Suprapubic skin (tissue), 4 donors: ENCODE results near the gene FSTL3. TPM values are rescaled to one million over a fixed set of nuclear protein-coding genes. Genes with fewer than 3 reads are reported as not detected.
A peak's percentile ranks its signal among the peaks of the same experiment; 100 is the strongest.

Source experiments
- DNase-seq, 2 donors: peaks; one replicate each; pipeline ENCODE4 v3.0.0-alpha.2; 2019; ENCODE audit warnings: low spot score in 2 of 2
- H3K27ac ChIP-seq: fragments of 200-600 bp; sonication (generic); one replicate; pipeline ENCODE4 v1.5.1; 2019
- H3K27me3 ChIP-seq: fragments of 200-600 bp; sonication (generic); one replicate; pipeline ENCODE4 v1.5.1; 2019
- H3K36me3 ChIP-seq: fragments of 200-600 bp; sonication (generic); one replicate; pipeline ENCODE4 v1.5.1; 2019
- H3K4me1 ChIP-seq: fragments of 200-600 bp; sonication (generic); one replicate; pipeline ENCODE4 v1.5.1; 2019
- H3K4me3 ChIP-seq: fragments of 200-600 bp; sonication (generic); one replicate; pipeline ENCODE4 v1.5.1; 2019; ENCODE audit warnings: mild to moderate bottlenecking
- H3K9me3 ChIP-seq: fragments of 200-600 bp; sonication (generic); one replicate; pipeline ENCODE4 v1.5.1; 2019
- EP300 ChIP-seq: sonication (generic); formaldehyde crosslinking; IDR thresholded peaks from one replicate; pipeline ENCODE4 v1.6.1; 2017; ENCODE audit warnings: antibody characterized with exemption
- POLR2A ChIP-seq, 2 donors: fragments of 450-650 bp; IDR thresholded peaks; one replicate each; pipeline ENCODE4 v1.6.1; 2017; ENCODE audit warnings: antibody characterized with exemption in 2 of 2, mild to moderate bottlenecking in 2 of 2, moderate library complexity in 2 of 2
- POLR2AphosphoS5 ChIP-seq, 3 donors: sonication (generic); formaldehyde crosslinking; IDR thresholded peaks; one replicate each; pipeline ENCODE4 v1.6.1; 2017; ENCODE audit warnings: antibody characterized with exemption in 3 of 3
- WGBS: methylation state at CpG from one replicate; pipeline ENCODE4 v1.1.5; 2018; 5-methylcytosine and 5-hydroxymethylcytosine counted together
- total RNA-seq, 4 donors: library from RNA; depleted of rRNA; stranded (reverse); fragments of >200 nt; gene quantifications; one replicate each; pipeline ENCODE4 v1.1.0, GENCODE V29; 2016
- TF ChIP-seq, protein P1 (sequence below), 2 donors: fragments of 200-600 bp in 1 of 2; fragments of 450-650 bp in 1 of 2; sonication (generic) in 1 of 2; IDR thresholded peaks; one replicate each; pipeline ENCODE4 v1.5.1; 2016 to 2019; ENCODE audit warnings: antibody characterized with exemption in 2 of 2, mild to moderate bottlenecking in 1 of 2, moderate library complexity in 1 of 2

The FSTL3 gene
- total RNA-seq, 4 donors from 2014 or later = 19.6 to 61.4 (median 59.0) TPM

DNA sequence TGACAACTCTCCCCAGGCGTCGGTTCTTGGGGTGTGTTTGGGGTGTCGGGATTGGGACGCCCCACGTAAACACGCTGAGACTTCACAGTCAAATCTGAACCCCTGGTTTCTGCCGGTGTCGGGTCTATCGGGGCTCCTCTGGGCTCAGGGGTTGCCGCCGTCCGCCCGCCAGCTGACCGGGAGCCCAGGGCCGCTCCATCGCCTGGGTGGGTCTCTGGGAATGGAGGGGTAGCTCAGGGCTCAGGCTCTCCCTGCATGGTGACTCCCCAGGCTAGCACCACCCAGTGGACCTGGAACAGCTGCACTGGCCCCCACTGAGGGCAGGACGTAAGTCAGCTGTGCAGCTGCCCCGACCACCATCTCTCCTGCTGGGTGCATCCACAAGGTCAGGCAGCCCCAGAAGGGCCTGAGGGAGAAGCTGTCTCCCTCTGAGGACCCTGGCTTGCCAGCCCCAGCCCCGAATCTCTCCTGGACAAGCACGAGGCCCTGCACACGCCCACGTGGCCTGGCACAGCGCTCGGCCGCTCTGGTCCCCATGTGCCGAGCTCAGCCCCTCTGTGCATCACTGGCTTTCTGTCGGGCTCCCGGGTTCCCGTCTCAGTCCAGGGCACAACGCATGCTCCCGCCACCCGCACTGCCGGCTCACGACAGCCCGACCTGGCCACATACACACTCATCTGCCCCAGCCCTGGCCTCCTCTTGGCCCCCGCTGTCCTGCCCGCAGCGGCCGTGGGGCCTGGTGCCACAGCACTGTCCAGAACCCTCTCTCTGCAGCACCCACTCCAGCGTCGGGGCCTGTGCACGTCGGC lies 19.2 kb upstream of the FSTL3 start:
- no peaks in the 10 kb centered on the region for H3K9me3 ChIP-seq
- WGBS = 86% methylated on average over 29 of the region's 43 CpGs
- TF ChIP-seq POLR2A (IDR thresholded peaks at IDR 0.05) (no peak), POLR2AphosphoS5 (IDR thresholded peaks at IDR 0.05) (no peak), EP300 (no peak)
- TF ChIP-seq, protein P1, sequence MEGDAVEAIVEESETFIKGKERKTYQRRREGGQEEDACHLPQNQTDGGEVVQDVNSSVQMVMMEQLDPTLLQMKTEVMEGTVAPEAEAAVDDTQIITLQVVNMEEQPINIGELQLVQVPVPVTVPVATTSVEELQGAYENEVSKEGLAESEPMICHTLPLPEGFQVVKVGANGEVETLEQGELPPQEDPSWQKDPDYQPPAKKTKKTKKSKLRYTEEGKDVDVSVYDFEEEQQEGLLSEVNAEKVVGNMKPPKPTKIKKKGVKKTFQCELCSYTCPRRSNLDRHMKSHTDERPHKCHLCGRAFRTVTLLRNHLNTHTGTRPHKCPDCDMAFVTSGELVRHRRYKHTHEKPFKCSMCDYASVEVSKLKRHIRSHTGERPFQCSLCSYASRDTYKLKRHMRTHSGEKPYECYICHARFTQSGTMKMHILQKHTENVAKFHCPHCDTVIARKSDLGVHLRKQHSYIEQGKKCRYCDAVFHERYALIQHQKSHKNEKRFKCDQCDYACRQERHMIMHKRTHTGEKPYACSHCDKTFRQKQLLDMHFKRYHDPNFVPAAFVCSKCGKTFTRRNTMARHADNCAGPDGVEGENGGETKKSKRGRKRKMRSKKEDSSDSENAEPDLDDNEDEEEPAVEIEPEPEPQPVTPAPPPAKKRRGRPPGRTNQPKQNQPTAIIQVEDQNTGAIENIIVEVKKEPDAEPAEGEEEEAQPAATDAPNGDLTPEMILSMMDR (IDR thresholded peaks at IDR 0.05) = no peak
- peaks cover 35% of the 10 kb centered on the region for H3K36me3 ChIP-seq
- H3K4me3 ChIP-seq = no peak overlapping the region
- H3K27me3 ChIP-seq = no peaks in the 10 kb centered on the region
- no peak for DNase-seq
- no peak overlapping the region for H3K27ac ChIP-seq
- peaks cover 63% of the 10 kb centered on the region for H3K4me1 ChIP-seq

DNA sequence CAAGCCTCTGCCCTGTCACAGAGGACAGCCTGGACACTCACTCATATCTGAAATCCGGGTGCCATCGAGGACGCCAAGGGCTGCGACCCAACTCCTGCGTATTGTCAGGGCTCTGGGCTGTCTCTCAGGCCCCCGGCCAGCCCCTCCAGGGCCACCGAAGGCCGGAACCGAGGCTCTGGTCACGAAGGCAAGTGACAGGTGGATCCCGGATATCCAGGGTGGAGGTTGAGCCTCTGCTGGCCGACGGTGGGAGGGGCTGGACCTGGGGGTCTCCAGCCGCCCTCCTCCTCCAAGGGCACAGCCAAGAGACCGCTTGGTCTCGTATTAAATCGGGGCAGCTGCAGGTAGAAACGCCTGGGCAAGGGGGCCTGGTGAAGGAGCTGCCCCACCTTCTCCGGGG lies 18.6 kb upstream of the FSTL3 start:
- no peaks in the 10 kb centered on the region for H3K9me3 ChIP-seq
- H3K27me3 ChIP-seq = no peaks in the 10 kb centered on the region
- DNase-seq = no peak
- WGBS = 79% methylated on average over 17 of the region's 19 CpGs
- no peak overlapping the region for H3K4me3 ChIP-seq
- H3K36me3 ChIP-seq = peaks cover 28% of the 10 kb centered on the region
- TF ChIP-seq POLR2AphosphoS5 (IDR thresholded peaks at IDR 0.05) (no peak), POLR2A (IDR thresholded peaks at IDR 0.05) (no peak), EP300 (no peak)
- TF ChIP-seq, protein P1 (IDR thresholded peaks at IDR 0.05) = no peak
- H3K27ac ChIP-seq = no peak overlapping the region
- H3K4me1 ChIP-seq = peaks cover 66% of the 10 kb centered on the region

DNA sequence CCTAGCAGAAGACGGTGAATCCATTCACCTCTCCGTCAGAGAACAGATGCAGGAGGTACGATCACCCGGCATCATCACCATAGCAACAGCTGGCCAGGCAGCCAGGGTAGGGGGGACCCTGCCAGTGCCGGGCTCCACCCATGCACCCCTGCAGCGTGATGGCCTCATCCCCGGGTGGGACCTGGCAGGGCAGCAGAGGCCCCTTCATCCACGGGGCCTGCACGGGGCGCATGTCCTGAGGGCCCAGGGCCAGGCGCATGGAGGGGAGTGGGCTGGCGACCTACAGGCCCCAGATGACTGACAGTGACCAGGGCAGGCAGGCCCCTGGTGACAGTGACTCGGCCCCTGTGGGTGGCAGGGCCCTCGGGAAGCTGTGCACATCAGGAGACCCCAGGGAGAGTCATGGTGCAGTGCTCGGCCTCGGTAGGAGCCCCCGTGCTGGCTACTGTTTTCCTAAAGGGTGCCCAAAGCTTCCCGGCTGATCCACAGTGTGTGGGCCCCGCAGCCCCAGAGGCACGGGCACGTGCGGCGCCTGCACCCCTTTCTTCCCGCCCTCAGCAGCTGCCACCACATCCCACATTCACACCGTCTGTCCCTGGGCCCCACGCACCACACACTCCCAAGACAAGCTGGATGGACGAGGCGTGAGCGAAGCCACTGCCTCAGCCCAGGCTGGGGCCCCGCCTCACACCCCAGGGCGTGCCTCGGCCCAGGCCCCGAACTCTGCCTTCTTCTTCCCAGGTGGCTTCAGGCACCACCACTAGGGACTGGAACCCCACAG lies 17.9 kb upstream of the FSTL3 start:
- peak overlapping the region; percentile 96 for H3K4me3 ChIP-seq
- H3K4me1 ChIP-seq = peaks cover 66% of the 10 kb centered on the region
- no peaks in the 10 kb centered on the region for H3K9me3 ChIP-seq
- TF ChIP-seq, protein P1 (IDR thresholded peaks at IDR 0.05) = no peak
- TF ChIP-seq EP300 = no peak
- no peak for TF ChIP-seq POLR2AphosphoS5 (IDR thresholded peaks at IDR 0.05)
- TF ChIP-seq POLR2A (IDR thresholded peaks at IDR 0.05) = no peak
- H3K27me3 ChIP-seq = no peaks in the 10 kb centered on the region
- H3K27ac ChIP-seq = peak overlapping the region; percentile 96
- peaks cover 23% of the 10 kb centered on the region for H3K36me3 ChIP-seq
- DNase-seq = no peak
- WGBS = 78% methylated on average over 19 of the region's 33 CpGs

DNA sequence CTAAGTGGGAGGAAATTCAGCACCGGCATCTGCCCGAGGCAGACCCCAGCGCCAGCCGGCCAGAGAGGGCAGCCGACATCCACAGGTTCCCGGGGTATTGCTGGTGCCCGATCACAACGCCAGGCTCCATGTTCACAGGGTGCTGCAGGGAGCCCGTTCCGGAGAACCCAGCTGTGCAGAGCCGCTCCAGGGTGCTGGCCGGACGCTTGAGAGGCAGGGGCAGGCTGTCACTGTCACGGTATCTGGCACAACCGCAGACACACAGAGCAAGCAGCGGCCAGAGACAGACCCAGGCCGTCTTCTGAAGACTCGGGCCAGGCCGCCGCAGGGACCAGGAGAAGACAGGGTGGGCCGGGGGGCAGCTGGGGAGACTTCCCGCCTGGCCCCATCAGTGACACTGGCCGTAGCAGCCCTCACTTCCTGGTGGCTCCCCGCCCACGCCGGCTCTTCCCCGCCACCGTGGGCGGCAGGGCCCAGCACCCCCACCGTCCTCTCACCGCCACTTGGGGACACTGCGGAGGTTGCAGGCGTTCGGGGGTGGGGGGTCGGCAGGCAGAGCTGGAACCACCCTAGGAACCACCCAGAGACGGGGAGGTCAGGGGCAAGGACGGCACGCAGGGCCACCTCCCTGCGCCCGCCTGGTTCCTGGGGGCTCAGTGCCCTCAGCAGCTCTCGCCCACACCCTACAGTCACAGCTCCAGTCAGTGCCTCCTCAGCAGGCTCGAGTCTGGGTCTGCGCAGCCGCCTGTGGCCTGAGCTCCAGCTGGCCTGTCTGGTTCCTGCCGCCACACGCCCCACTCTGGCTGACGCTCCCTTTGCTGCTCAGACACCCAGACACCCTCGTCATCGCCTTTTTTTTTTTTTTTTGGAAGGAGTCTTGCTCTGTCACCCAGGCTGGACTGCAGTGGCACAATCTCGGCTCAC lies 17.0 kb upstream of the FSTL3 start:
- Histone ChIP-seq H3K27me3 (no peaks in the 10 kb centered on the region), H3K4me3 (peak overlapping the region; percentile 96), H3K9me3 (no peaks in the 10 kb centered on the region), H3K27ac (peak overlapping the region; percentile 96), H3K4me1 (peaks cover 75% of the 10 kb centered on the region), H3K36me3 (peaks cover 13% of the 10 kb centered on the region)
- DNase-seq = no peak
- TF ChIP-seq POLR2AphosphoS5 (IDR thresholded peaks at IDR 0.05) (no peak), EP300 (no peak), POLR2A (IDR thresholded peaks at IDR 0.05) (no peak)
- TF ChIP-seq, protein P1 (IDR thresholded peaks at IDR 0.05) = no peak
- WGBS = 26% methylated on average over 22 of the region's 50 CpGs
